NOMO-1 (cell line): ENCODE measurements around the gene NT5C.
"Not testable (repeated sequence)": the region's sequence is repeated elsewhere in the genome, so short reads cannot be mapped to it uniquely, and the experiment has no call there.

Experiments
- DNase-seq, 2 experiments: peaks; one replicate each; lab custom pipeline; 2025; ENCODE audit not compliant: unreplicated experiment in 2 of 2; lab: John Stamatoyannopoulos, UW

The NT5C gene

GRCh38 chr17:75146592-75146991 is 15.1 kb upstream of the NT5C start:
- DNase-seq = peak in 1 of 2 experiments; percentile 5

DNA sequence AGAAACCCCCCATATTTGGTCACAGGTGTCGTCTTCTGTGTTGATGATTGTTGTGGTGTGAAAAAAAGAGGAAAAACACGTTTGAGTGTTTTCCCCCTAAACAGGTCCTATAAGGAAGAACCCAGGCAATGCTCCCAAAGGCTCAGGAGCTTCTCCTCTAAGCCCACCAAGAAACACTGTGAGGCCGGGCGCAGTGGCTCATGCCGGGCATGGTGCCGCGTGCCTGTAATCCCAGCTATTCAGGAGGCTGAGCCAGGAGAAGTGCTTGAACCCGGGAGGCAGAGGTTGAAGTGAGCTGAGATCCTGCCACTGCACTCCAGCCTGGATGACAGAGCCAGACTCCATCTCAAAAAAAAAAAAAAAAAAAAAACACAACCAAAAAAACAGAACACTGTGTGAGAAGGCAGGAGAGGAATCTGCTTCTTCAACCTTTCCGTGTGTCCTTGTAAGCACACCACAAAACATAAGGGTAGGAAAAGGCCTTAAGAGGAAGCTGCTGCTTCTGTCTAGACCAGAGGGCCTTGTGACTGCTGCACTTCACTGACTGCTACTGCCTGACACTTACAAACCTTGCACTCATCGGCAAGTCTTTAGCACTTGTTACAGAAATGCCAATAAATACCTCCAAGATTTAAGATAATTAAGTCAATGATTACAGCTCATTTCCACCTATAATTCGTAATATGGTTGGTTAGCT is 13.4 kb upstream of the NT5C start:
- no peak for DNase-seq

DNA sequence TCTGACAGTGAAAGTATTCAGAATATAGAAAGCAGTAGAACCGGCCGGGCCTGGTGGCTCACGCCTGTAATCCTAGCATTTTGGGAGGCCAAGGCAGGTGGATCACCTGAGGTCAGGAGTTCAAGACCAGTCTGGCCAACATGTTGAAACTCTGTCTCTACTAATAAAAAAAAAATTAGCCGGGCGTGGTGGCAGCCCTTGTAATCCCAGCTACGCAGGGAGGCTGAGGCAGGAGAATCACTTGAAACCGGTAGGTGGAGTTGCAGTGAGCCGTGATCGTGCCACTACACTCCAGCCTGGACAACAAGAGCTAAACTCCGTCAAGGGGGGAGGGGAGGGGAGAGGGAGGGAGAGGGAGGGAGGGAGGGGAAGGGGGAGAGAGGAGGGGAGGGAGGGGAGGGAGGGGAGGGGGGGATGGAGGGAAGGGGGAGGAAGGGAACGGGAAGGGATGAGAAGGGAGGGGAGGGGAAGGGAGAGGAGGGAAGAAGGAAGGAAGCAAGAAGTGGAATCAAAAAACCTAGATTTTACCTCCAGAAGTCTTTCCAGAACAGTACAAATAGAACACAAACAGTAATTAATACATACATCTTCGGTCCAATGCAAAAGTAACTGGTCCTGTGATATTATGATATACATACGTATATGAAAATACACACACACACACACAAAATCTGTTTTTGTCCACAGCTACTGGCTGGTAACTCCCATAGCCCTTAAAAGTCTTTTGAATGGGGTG is 10.9 kb upstream of the NT5C start:
- no peak for DNase-seq

- DNase-seq = no peak
These were observed 7.0 kb upstream of the NT5C start for GRCh38 chr17:75138519-75138918.

GRCh38 chr17:75137762-75138161 is 6.2 kb upstream of the NT5C start:
- not testable (repeated sequence) for DNase-seq

GRCh38 chr17:75135946-75136345 is 4.4 kb upstream of the NT5C start:
- DNase-seq = no peak

- DNase-seq = no peak
These were observed 3.9 kb upstream of the NT5C start for GRCh38 chr17:75135452-75135851.

- DNase-seq = not testable (repeated sequence)
These were observed 2.2 kb upstream of the NT5C start for GRCh38 chr17:75133607-75134347.

- no peak for DNase-seq
These were observed 1.5 kb upstream of the NT5C start for GRCh38 chr17:75133001-75133400.

GRCh38 chr17:75132018-75133000 is 767 bp upstream of the NT5C start:
- not testable (repeated sequence) for DNase-seq

DNA sequence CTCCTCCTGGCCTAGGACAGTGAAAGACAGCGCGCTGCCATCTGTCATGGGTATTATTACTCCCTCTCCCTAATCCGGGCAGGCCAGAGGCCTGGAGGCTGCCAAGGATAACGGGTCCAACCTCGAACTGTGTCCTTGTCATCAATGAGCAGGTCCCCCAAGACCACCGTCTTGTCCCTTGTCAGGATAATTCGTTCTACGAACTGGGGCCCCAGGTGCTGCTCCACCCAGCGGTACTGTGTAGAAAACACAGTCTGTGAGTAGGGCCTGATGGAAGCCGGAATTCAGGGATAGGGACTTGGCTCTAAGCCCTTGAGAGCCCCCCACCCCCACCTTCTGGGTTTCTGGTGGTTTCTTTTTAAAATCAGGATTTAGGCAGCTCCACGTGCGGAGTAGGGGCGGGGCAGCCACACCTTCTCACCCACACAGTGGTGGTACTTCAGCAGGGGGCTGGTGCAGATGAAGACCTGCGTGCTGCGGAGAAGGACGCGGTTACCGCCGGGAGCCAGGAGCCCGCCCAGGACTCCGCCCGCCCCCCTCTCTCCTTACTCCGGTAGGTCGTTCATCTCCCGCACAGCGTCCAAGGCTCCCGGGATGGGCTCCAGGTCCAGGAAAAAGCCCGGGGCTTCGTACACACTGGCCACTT is 787 bp downstream of the NT5C start:
- DNase-seq = peak; percentile 28 to 49

DNA sequence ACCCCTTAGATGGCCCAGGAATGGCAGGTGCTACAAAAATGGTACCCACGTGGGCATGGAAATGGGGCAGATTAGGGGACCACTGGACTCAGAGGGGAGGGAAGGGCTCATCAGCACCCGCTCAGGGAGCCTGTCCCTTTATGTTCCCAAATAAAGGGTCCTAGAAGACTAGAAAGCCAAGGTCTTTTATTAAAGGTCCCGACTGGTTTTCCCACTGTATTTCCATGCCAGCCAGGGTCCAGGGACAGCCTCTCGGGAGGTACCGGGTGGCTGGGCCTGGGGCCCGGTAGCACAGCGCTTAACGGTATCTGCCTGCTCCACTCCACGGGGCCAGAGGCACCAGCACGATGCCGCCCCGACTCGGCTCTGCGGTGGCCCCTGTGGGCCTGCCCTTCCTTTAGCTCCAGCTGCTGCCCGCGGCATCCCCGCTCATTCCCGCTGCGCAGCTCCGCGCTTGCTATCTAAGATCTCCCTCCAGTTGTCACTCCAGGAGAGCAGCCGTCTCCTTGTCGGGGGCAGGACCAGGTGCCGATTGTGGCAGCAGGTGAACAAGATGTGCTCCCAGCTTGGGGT is 1.4 kb downstream of the NT5C start:
- no peak for DNase-seq

DNA sequence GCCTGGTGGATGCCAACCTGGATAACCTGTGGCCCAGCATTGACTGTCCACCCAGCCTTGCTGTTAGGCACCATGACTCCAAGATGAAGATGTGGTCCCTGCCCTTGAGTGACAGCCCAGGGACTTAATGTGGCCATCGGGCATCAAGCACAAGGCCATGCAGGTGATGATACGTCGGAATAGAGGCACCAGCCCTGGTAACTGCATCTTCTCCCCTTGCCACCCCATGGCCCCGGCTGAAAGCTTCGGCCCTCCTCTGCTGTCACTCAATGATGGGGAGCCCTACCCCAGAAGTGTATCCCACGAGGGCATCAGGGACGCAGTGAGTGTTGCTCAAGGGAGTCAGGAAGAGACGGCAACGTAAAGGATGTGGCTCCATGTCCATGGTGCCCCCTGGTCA is 2.0 kb downstream of the NT5C start:
- no peak for DNase-seq

DNA sequence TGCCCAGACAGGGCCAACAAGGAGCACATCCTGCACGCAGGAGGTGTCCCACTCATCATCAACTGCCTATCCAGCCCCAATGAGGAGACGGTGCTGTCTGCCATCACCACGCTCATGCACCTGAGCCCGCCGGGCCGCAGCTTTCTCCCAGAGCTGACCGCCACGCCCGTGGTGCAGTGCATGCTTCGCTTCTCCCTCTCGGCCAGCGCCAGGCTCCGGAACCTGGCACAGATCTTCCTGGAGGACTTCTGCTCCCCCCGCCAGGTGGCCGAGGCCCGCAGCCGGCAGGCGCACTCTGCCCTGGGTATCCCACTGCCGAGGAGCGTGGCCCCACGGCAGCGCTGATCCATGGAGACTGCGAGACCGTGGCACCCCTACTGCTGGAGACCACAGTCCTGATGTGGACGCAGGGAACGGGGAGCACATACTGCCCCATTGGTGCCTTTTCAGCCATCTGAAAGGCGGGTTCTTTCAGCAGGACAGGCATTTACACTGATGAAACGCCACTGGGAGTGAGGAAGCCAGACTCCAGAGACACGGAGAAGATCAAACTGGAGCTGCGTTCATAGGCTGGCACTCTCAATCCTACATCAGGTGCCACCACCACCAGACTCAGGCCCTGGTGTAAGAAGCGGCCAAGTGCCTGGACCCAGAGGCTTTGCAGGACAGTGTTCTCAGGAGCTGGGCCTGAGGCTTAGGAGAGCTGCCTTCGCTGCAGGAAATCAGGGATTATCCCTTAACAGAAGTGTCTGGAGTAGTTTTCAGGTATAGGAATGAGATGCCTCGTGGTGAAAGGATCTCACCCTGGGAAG is 2.6 kb downstream of the NT5C start:
- no peak for DNase-seq

DNA sequence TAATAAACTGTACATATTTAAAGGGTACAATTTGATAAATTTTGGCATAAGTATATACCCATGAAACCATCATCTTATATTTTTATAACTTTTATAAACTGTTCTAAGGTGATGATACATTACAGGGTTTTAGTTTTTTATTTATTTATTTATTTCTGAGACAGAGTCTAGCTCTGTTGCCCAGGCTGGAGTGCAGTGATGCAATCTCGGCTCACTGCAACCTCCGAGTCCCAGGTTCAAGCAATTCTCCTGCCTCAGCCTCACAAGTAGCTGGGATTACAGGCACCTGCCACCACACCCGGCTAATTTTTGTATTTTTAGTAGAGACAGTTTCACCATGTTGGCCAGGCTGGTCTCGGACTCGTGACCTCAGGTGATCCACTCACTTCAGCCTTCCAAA is 3.6 kb downstream of the NT5C start:
- not testable (repeated sequence) for DNase-seq

GRCh38 chr17:75126954-75127353 is 4.6 kb downstream of the NT5C start:
- no peak for DNase-seq

DNA sequence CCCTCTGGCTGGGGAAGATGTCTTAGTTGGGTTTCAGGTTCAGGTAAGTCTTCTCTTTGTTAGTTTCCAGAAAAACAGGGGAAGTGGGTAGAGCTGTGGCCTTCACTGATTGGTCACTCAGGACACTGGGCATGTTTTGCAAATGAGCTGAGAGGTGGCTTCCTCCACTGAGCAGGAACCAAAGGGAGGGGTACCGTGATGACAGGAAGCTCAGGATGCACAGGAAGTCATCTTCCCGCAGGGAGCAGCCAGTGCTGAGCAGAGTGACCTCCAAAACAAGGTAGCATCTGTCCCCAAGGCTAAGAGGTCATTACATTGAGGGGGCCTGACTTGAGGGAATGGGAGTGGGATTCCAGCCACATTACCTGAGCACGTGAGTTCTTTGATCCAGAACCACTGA is 5.6 kb downstream of the NT5C start:
- no peak for DNase-seq

- DNase-seq = no peak
These were observed 6.8 kb downstream of the NT5C start for GRCh38 chr17:75124819-75125162.
